HG03175 (cell line): ENCODE data around the gene KLK5.

Experiments
- ATAC-seq: cut with Tn5 transposase; IDR thresholded peaks from one replicate; pipeline ENCODE4 v1.9.1; 2021; ENCODE audit warnings: mild to moderate bottlenecking, moderate library complexity; ENCODE audit not compliant: unreplicated experiment

KLK5 gene

DNA sequence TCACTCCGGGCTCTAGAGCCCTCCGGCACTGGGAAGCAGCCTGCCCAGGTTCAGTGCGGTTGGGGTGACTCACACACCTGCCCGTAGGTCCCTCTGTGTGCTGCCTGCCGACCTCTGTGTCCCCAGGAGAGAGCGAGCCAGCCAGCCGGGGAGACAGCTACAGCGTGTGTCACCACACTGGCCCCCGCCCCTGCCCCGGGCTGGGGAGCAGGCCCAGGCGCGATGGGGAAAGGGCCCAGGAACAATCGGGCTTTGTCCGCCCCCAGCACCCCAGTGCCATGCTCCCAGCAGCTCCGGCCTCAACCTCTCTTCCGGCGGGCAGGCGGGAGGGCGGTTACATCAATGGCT lies 16.5 kb upstream of the KLK5 start, which contains the start of gene KLK6:
Gene KLK6, minus strand, starts transcription at position 179 of the 348 bp plus-strand sequence. CDS start 1,487 bp downstream, outside the sequence.
- ATAC-seq: no peak

DNA sequence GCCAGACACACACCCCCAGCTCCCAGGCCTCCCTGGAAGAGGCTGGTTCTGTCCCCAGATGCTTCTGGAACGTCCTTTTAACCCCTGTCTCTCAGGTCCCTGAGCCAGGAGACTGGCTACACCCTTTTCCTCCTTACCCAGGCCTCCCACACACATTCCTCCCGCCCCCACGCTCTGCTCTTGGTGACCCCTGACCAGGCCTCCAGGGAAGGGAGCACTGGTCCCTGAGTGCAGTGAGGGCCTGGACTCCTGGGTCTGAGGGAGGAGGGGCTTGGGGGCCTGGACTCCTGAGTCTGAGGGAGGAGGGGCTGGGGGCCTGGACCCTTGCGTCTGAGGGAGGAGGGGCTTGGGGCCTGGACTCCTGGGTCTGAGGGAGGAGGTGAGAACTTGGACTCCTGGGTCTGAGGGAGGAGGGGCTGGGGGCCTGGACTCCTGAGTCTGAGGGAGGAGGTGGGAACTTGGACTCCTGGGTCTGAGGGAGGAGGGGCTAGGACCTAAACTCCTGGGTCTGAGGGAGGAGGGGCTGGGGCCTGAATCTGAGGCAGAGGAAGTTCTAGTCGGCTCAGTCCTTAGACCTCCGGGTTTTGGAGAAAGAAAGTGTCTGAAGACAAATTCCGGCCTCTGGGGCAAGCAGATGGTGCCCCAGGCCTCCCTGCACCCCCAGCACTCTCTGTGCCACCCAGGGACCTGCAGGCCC lies 16.0 kb upstream of the KLK5 start:
- ATAC-seq: no peak

DNA sequence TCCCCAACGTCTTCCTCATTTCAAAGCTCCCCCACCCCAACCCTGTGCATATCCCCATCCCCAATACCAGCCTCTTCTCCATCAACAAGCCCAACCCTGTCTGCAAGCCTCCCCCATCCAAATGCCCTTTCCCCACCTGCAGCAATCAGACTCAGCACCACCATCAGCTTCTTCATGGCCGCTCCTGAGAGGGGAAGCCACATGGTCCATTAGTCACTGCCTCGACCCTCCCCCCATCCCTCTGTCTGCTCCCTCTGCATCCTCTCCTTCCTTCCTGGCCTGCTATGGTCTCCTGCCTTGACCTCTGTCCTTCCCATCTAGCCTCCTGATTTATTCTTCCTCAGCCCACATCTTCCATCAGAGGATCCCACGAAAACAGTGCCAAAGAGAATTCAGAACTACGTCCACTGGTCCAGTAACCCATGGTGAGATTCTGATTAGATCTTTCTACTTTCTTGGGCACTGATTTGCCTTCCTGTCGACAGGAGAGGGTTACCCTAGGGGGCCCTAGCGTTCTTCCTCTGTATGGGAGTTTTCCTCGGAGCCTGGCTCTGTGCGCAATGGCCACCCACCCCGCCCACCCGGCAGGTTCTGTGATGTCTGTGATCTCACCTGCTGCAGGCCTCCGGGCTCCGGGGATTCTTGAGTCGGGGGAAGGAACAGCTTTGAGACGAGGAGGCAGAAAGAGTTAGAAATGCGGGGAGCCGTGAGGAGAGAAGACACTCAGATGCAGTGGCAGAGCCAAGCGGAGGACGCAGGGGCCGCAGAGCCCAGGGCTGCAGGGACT lies 15.3 kb upstream of the KLK5 start:
- no peak for ATAC-seq

DNA sequence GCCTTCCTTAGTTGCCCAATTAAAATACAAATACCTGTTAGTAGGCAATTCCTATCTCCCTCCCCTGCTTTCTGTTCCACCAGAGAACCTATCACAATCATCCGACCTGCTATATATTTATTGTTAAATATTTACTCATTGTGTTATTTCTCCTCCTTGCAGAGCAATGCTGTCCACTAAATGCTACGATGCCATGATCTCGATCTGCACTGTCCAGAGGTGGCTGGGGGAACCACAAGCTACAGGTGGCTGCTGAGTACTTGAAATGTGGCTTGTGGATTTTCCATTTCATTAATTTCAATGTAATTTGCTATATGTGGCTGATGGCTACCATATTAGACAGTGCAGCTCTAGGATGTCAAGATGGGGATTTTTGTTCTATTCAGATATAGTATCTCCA lies 11.4 kb upstream of the KLK5 start:
- ATAC-seq: no peak

DNA sequence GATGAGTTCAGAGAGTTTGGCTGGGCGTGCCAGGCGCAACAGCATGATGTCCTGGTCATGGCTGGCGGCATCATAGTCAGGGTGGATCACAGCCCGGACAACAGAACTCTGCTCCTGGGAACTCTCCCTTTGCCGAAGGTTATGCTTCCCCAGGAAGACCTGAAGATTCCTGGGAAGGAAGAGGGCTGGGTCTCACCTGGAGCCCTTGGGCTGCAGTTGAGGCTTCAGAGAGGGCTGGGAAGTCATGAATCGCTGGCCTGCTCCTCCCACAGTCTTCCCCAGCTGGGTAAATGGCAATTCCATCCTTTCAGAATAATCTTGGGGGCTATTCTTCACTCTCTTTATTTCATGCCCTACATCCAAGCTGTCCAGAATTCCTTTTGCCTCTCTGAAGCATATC lies 10.5 kb upstream of the KLK5 start:
- no peak for ATAC-seq

DNA sequence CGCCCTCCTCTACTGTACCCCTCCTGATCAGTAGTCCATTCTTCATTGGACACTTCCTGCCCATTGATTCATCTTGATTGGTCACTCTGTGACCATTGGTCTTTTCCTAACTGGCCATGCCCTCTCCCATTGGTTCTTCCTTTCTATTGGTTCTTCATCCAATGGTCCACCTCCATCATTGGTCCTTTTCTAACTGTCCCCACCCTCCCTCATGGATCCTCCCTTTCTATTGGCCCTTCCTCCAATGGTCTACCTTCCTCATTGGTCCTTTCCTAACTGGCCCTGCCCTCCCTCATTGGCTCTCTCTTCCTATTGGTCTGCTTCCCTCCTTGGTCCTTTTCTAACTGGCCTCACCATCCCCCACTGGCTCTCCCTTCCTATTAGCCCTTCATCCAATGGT lies 9.4 kb upstream of the KLK5 start:
- no peak for ATAC-seq

DNA sequence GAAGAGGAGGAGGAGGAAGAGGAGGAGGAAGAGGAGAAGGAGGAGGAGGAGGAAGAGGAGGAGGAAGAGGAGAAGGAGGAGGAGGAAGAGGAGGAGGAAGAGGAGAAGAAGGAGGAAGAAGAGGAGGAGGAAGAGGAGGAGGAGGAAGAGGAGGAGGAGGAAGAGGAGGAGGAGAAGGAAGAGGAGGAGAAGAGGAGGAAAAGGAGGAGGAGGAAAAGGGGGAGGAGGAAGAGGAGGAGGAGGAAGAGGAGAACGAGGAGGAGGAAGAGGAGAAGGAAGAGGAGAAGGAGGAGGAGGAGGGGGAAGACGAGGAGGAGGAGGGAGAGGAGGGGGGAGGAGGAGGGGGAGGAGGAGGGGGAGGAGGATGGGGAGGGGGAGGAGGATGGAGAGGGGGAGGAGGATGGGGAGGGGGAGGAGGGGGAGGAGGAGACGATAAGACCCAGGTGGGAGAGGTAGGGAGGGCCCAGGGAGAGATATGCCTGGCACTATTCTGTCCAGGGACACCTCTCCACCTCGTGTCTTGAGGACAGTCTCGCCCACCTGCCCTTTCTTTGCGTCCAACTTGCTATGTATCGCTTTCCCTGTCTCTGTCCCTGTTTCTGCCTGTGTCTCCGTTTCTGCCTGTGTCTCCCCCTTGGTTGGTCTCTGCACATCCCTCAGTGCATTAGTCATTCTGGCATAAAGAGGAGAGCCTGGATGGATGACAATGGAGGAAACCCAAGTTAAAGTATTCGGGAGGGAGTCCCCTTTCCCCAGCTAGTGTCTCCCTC lies 7.1 kb upstream of the KLK5 start:
- ATAC-seq: no peak

DNA sequence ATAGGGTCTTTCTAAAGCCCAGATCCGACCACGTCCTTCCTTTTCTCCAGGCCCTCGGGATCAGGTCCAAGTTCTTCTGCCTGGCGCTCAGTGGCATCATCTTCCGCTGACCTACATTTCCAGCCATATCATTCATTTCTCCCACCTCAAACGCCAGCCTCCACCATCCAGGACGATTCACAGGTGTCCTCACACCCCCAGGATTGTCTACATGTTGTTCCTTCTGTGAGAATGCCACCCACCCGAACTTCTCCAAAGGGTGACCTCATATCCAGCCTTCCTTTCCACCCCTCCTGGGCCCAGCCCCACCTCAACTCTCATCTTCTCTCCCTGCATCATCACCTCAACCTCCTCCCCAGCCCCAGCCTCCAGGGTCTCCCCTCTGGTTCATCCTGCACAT lies 4.7 kb upstream of the KLK5 start:
- no peak for ATAC-seq

DNA sequence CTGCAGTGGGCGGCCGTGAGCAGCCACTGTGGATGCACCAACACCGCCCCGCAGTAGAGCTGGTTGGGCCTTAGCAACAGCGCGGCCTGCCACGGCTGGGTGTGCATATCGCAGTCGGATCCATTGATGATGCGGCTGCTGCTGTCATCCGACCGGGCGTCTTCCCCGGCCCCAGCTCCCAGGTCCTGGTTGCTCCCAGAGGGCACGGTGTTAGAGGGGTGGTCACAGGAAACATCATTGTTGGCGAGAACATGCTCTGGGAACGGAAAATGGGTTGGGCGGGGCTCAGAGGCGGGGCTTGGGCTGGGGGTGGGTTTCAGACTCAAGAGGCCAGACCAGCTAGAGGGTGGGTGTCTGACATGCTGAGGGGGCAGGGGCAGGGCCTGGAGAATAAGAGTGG lies 3.0 kb downstream of the KLK5 start:
- no peak for ATAC-seq

DNA sequence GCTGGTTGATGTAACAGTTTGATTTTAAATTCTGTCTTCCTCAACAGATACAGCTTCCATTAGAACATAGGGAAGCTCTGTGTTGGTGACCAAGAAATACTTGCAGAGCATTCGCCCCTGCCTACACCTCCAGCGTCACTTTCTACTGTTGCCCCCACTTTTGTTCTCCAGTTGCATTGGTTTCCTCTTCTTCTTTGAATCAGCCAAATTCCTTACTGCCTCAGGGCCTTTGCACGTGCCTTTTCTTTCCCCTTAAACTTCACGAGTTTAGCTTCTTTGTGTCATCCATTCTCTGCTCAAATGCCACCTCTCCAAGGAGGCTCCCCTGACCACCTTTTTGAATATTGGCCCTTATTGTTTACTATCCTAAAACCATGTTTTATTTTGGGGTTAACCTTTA lies 5.7 kb downstream of the KLK5 start:
- no peak for ATAC-seq

DNA sequence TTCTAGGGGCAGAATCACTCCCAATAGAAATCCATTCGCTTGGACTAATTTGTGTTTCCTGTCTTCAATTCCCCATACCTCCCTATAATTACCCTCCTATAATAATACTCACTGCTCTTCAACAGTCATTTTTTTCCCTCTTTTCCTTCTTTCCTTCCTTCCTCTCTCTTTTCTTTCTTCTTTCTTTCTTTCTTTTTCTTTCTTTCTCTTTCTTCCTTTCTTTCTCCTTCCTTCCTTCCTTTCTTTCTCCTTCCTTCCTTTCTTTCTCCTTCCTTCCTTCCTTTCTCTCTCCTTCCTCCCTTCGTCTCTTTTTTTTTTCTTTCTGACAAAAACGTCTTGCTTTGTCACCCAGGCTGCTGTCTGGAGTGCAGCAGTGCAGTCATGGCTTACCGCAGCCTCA lies 8.0 kb downstream of the KLK5 start:
- no peak for ATAC-seq

DNA sequence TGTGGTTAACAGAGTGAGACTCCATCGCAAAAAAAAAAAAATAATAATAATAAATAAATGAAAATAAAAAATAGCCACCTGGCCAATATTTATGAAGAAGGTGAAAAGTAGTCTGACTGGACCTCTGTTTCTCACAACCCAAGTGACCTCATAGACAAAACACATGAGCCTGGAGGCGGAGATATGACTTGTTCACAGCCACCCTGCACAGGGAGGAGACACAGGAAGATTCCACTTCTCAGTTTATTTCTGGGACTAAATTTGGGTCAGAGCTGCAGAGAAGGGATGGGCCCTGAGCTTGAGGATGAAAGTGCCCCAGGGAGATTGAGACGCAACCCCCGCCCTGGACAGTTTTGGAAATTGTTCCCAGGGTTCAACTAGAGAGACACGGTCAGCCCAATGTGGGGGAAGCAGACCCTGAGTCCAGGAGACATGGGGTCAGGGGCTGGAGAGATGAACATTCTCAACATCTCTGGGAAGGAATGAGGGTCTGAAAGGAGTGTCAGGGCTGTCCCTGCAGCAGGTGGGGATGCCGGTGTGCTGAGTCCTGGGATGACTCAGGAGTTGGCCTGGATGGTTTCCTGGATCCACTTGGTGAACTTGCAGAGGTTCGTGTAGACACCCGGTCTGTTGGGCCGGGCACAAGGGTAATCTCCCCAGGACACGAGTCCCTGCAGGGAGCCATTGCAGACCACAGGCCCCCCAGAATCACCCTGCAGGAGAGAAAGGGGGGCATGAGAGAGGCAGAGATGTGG lies 9.6 kb downstream of the KLK5 start:
- ATAC-seq: no peak

DNA sequence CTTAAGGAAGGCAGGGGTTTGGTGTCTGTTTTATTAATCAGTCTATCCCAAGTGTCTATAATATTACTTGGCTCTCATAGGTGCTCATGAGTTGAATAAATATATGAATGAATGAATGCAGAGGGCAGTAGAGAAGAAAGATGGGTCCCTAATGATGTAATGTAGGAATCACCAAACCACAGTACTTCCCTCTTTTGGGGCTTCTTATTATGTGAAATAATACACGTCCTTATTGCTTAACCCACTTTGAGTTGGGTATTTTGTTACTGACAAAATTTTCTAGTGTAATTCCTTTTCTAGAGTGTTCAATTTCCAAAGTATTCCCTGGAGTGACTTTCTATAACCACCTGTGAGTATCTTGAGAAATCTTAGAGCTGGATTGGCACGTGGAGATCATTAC lies 13.2 kb downstream of the KLK5 start:
- ATAC-seq: no peak

DNA sequence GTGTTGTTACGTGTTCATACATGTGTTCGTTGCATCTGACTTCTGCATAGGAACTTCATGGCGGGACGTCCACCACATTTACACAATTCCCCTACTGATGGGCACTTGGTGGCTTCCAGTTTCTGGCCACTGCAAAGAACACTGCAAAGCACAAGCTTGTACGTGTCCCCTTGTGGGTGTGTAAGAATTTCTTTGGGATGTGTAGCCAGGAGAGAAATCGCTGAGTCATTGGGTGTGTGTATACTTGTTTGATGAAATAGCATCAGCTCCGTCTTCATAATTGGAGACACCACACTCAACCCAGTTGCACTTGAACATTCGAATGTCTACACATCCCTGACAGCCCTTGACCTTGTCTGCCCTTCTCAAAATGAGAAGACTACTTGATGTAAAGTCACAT lies 19.2 kb downstream of the KLK5 start:
- no peak for ATAC-seq

DNA sequence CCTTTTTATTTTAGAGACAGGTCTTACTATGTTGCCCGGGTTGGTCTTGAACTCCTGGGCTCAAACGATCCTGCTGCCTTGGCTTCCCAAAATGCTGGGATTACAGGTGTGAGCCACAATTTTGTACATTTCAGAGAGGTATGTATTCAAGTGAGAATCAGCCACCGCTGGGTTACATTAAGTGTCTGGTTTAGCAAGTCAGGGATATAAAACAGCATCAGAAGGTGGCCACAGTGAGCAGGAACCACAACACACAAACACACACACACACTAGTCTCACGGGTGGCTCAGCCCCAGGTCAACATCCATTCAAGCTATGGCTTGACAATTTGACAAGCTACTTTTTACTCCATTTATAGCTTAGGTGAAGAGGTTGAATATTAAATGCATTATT lies 20.2 kb downstream of the KLK5 start:
- no peak for ATAC-seq

DNA sequence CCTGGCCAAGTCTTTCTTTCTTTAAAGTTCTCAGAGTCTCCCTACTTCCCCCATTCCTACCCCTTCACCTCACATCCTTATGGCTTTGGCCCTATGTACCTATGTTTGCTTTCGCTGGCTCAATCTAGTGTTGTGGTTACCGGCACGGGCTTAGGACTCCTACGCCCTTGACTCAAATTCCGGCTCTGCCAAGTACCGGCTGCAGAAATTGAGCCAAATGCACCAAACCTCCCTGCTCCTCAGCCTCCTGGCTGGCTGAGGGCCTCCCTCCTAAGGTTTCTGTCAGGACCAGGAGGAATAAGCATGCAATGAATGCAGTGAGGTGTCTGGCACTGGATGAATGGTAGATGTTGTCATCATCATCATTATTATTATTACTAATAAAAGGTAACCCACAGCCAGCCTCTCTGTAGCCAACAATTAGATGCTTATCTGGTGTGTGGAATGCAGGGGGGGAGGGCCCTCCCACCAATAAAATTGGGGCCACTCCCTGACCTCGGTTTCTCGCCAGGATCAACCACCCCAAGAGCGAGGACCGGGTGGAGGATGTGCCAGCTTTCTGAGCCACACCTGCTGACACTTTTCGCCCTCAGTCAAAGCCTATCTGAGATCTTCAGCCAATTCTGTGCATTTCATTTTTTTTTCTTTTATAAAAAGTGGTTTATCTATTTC lies 20.7 kb downstream of the KLK5 start:
- no peak for ATAC-seq

DNA sequence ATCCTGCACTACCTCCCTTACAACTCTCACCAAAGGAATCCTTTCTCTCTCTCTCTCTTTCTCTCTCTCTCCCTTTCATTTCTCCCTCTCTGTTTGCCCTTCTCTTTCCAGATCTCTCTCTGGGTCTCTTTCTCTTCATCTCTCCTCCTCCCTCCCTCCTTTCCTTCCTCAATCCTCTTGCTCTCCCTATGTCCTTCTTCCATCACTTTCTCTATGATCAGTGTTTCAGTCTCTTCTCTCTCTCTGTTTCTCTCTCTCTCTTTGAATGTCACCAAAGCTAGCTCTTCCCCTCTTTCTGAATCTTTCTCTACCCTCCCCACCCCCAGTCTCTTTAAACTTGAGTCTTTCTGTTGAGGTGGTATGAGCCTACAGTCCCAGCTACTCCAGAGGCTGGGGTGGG lies 21.8 kb downstream of the KLK5 start:
- ATAC-seq: no peak

DNA sequence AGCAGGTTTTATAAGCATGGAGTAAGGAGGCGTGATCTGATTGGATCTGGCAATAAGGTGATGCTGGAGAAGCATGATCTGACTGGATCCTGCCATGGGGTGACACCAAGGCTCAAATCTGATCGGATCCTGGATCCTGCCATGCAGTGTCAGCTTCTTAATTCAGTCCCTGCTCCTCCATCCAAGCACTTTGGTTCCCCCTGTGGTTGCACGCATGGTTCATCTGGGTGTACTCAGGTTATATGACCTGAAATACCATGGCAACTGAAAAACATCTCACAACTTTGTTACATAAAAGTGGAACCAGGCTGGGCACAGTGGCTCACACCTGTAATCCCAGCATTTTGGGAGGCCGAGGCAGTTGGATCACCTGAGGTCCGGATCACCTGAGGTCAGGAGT lies 24.0 kb downstream of the KLK5 start:
- no peak for ATAC-seq

DNA sequence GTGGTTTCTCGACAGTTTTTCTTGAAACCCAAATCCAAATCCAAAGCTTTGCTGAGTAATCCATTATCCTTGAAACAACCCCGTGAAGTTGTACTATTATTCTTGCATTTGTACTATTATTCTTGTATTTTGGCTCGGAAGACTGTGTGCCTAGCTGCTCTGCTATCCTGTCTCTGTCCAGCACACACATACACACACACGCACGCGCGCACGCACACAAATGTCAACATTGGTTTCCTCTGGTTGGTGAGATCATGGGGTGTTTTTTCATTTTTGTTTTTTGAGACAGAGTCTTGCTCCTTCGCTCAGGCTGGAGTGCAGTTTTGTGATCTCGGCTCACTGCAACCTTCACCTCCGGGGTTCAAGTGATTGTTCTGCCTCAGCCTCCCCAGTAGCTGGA lies 26.7 kb downstream of the KLK5 start:
- no peak for ATAC-seq

DNA sequence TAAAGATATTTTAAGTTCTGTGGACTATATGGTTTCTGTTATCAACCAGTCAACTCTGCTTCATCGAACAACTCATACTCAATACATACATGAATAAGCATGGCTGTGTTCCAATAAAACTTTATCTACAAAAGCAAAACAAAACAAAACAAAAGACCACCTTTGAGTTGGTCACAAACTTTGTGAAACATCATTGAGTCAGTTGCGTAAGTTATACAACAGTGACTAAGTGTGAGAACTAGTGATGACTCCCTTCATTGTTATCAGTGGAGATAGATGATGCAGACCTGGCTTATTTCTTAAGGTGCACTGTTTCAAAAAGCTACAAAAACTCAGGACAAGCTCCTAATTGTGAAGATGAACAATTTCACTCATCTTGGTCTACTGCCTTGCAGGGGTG lies 27.1 kb downstream of the KLK5 start:
- ATAC-seq: no peak

DNA sequence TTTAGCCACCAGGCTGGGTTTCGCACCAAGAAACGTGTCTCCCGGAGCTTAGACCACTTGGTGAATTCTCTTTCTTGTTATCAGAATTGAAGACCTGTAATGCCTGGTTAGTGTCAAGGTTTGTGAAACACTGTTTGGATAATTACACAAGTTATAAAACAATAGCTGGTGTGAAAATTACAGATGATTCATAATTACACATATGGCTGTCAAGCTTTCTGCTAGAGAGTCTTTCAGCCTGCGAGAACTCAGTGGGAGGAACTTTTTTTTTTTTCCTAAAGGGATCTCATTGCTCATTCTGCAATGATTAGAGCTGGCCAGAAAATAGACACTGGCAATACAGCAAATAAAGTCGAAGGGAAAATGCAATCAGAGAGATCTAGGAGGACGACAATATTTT lies 28.3 kb downstream of the KLK5 start:
- ATAC-seq: no peak
